Heart left ventricle (tissue), 13 donors: Measurements from ENCODE around the gene AMN.

Experiments
- POLR2A ChIP-seq, 2 donors: fragments of 450-650 bp; IDR thresholded peaks; one replicate each; pipeline ENCODE4 v1.6.1; 2017; ENCODE audit warnings: antibody characterized with exemption in 2 of 2, mild to moderate bottlenecking in 2 of 2, moderate library complexity in 2 of 2
- TF ChIP-seq, protein P1 (sequence below), 12 donors: fragments of 200-600 bp; sonication (generic) in 4 of 12; IDR thresholded peaks; one replicate each; pipeline versions ENCODE4 v1.5.0 to v1.8.0; 2018 to 2022; ENCODE audit warnings: antibody characterized with exemption in 12 of 12, mild to moderate bottlenecking in 5 of 12
- donor health status: ischemic (EF 13 %, LVEDD 7.1; RV severe dilation, severe dysfunction).
- donor health status: DM: no; HTN: yes; CAD: no.
- donor health status: DM: no; HTN: no; CAD: no.
- donor health status: ischemic (EF 25% LVEDD 6.9; RV normal size, moderate dysfunction).
- donor health status: ischemic (EF 25% LVEDD 5.7; RV mildly dilated, moderate dysfunction).
- donor health status: ischemic (EF 35%, LVEDD 5.7; RV mildly dilated, moderate dysfunction).
- donor health status: nonischemic (EF 11% LVEDD 7.7; RV severe dilation, severe dysfunction).
- donor health status: DM: yes; HTN: yes; CAD: no.
- donor health status: PGD.
- donor health status: ischemic (EF 29% LVEDD 5.4; RV normal size, mild dysfunction).
- donor health status: nonischemic (EF 23%, LVEDD 6.1; RV moderate dilation, normal function).

DNA sequence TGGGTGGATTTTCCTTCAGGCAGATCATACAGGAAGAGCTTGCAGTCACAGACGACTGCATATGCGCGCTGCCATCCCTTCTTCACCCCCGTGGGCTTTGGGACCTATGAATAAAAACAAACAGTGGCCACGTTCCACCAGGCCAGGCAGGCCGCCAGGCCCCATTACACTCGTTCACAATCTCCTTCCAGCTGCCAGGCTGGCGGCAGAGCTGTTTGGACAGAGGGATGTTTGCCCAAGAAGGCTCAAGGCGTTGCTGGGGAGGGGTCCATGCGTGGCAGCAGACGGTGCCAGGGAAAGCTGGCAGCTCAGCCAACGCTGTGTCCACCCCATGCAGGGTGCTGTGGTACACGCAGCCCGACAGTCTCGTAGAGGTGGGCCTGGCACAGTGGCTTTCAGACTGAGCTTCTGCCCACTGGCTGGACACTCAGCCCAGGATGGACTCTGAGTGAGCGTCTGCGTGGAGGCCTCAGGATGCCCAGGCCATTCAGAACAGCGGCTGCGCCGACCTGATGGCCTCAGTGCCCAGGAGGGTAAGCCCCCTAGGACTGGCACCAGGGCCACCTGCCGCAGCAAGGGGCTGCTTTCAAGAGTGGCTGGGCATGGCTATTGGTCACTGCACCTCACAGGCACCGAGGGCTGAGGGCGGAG lies 27.5 kb downstream of the AMN start:
- TF ChIP-seq, protein P1, sequence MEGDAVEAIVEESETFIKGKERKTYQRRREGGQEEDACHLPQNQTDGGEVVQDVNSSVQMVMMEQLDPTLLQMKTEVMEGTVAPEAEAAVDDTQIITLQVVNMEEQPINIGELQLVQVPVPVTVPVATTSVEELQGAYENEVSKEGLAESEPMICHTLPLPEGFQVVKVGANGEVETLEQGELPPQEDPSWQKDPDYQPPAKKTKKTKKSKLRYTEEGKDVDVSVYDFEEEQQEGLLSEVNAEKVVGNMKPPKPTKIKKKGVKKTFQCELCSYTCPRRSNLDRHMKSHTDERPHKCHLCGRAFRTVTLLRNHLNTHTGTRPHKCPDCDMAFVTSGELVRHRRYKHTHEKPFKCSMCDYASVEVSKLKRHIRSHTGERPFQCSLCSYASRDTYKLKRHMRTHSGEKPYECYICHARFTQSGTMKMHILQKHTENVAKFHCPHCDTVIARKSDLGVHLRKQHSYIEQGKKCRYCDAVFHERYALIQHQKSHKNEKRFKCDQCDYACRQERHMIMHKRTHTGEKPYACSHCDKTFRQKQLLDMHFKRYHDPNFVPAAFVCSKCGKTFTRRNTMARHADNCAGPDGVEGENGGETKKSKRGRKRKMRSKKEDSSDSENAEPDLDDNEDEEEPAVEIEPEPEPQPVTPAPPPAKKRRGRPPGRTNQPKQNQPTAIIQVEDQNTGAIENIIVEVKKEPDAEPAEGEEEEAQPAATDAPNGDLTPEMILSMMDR (IDR thresholded peaks at IDR 0.05): no peak
- TF ChIP-seq POLR2A (IDR thresholded peaks at IDR 0.05): no peak
